PFSK-1 (cell line): ENCODE results near the gene THSD8.

Source experiments
- REST ChIP-seq, 2 experiments: IDR thresholded peaks; 2 replicates each; pipeline versions ENCODE4 v1.6.1 to v1.8.0; 2011 to 2012; ENCODE audit warnings: low read depth in 2 of 2, low read length in 2 of 2, control low read depth in 1 of 2, inconsistent platforms in 1 of 2, mild to moderate bottlenecking in 1 of 2, moderate library complexity in 1 of 2; ENCODE audit not compliant: insufficient read depth in 1 of 2
- SIN3A ChIP-seq: IDR thresholded peaks from 2 replicates; pipeline ENCODE4 v1.6.1; 2012; ENCODE audit warnings: mild to moderate bottlenecking, low read length, moderate library complexity, borderline replicate concordance; ENCODE audit not compliant: insufficient read depth
- TAF1 ChIP-seq: IDR thresholded peaks from 2 replicates; pipeline ENCODE4 v1.6.1; 2012; ENCODE audit warnings: low read length, control low read depth, borderline replicate concordance; ENCODE audit not compliant: insufficient read depth

GRCh38 chr19:12778017-12778904 lies 23.6 kb upstream of the THSD8 start:
- TF ChIP-seq SIN3A: peak; percentile 28; the same call in 1 of the 2 replicates
- TF ChIP-seq TAF1: no peak
- no peak for TF ChIP-seq REST (IDR thresholded peaks at IDR 0.05; ENCODE audit: insufficient read depth in 1 of 2, low read depth in 2 of 2, low read length in 2 of 2)
